ENCODE data around the gene MAEA. TPM values are rescaled to one million over a fixed set of nuclear protein-coding genes. Genes with fewer than 3 reads are reported as not detected.

Gene MAEA
- total and polyA plus RNA-seq, 2 of the 8 experiments (the other 6 are each of a cell fraction or from before 2014, with no cell fraction given) = 75.8 to 133 TPM

GRCh38 chr4:1365271-1366178, 75.8 kb downstream of the MAEA start:
- no peak overlapping the region for H2BK12ac ChIP-seq (ENCODE audit: low read depth, low read length)
- WGBS, 2 experiments (ENCODE audit: extremely low coverage in 1 of 2, insufficient coverage in 1 of 2, insufficient read length in 1 of 2, insufficient replicate concordance in 2 of 2, low coverage in 1 of 2, low lambda C conversion rate in 2 of 2, missing lambda C conversion rate in 1 of 2) = 88% methylated on average over 25 of the region's 25 CpGs; no CpG with 5 or more reads in 1 of the 2 experiments
- no peaks in the 10 kb centered on the region for H3K9me3 ChIP-seq (ENCODE audit: insufficient read depth in 2 of 2, low read depth in 1 of 2, low read length in 1 of 2)
- H3K4ac ChIP-seq (replicated peaks; ENCODE audit: insufficient read length, low read depth, low read length) = no peak overlapping the region
- no peak overlapping the region for H3K56ac ChIP-seq (replicated peaks; ENCODE audit: insufficient read length, low read depth, low read length)
- CTCF ChIA-PET (ENCODE audit: partially characterized antibody) = interaction anchor here (0.6 to 4.1 kb wide), 12 partner anchors 9 to 298 kb away, joined by 3 to 58 read pairs (median 4); no protein-coding TSS in a partner anchor
- no peak overlapping the region for H4K5ac ChIP-seq (ENCODE audit: insufficient read length, low read depth, low read length)
- peaks cover 0 to 2% (median 0%) of the 10 kb centered on the region in 4 experiments; a peak in 1 of 7 replicates for H3K4me1 ChIP-seq (replicated peaks in 1 of 4; ENCODE audit: control insufficient read depth in 3 of 4, insufficient read depth in 4 of 4, low read length in 3 of 4)
- peak overlapping the region; percentile 83; the same call in 1 of the 2 replicates for H4K8ac ChIP-seq (ENCODE audit: extremely low read depth, insufficient read depth, low read length)
- no peaks in the 10 kb centered on the region for H3K36me3 ChIP-seq (ENCODE audit: control insufficient read depth in 2 of 4, insufficient read depth in 4 of 4, low read length in 3 of 4)
- no peak overlapping the region for H2BK120ac ChIP-seq (replicated peaks; ENCODE audit: low read depth, low read length)
- H2BK20ac ChIP-seq (ENCODE audit: low read length) = no peak overlapping the region
- no peaks in the 10 kb centered on the region for H3K27me3 ChIP-seq (replicated peaks in 1 of 4; ENCODE audit: control insufficient read depth in 3 of 4, extremely low read depth in 1 of 4, insufficient read depth in 3 of 4, low read length in 3 of 4)
- H3K23me2 ChIP-seq (ENCODE audit: low read depth, low read length) = no peaks in the 10 kb centered on the region
- H3K4me2 ChIP-seq (ENCODE audit: insufficient read depth in 1 of 2, low read depth in 2 of 2, low read length in 2 of 2) = no peak overlapping the region
- H3K9ac ChIP-seq (replicated peaks in 1 of 4; ENCODE audit: extremely low read depth in 1 of 4, low read depth in 3 of 4, low read length in 3 of 4) = no peak overlapping the region
- H3K79me1 ChIP-seq (ENCODE audit: low read depth, low read length) = no peaks in the 10 kb centered on the region; the same call in 1 of the 2 replicates
- H3K79me2 ChIP-seq (ENCODE audit: control insufficient read depth in 1 of 2, insufficient read depth in 2 of 2, low read length in 2 of 2) = no peaks in the 10 kb centered on the region
- H3K4me3 ChIP-seq (ENCODE audit: extremely low read depth in 1 of 4, insufficient read depth in 2 of 4, low read depth in 3 of 4, low read length in 4 of 4) = no peak overlapping the region
- H2AK5ac ChIP-seq (ENCODE audit: low read depth, low read length) = no peak overlapping the region
- POLR2A ChIA-PET (ENCODE audit: partially characterized antibody) = interaction anchor here (0.7 to 3.2 kb wide), 4 partner anchors 10 to 407 kb away, joined by 3 to 7 read pairs (median 4); no protein-coding TSS in a partner anchor
- H4K20me1 ChIP-seq (replicated peaks in 1 of 2; ENCODE audit: control insufficient read depth in 1 of 2, insufficient read depth in 2 of 2, low read length in 2 of 2) = peaks cover 0 to 12% of the 10 kb centered on the region in 2 experiments
- no peak for DNase-seq (ENCODE audit: low read depth in 1 of 2, low spot score in 2 of 2)
- no peak for FAIRE-seq
- H3K18ac ChIP-seq (ENCODE audit: extremely low read depth, low read length) = no peak overlapping the region
- H2AFZ ChIP-seq (ENCODE audit: low read length) = no peak overlapping the region
- H4K91ac ChIP-seq (replicated peaks; ENCODE audit: insufficient read length, low read length) = no peak overlapping the region
- H3K23ac ChIP-seq (ENCODE audit: insufficient read length) = no peak overlapping the region
- no peak overlapping the region for H2BK5ac ChIP-seq (ENCODE audit: low read depth, low read length)
- no peak overlapping the region for H2BK15ac ChIP-seq (ENCODE audit: low read length)
- no peak overlapping the region for H3K14ac ChIP-seq (ENCODE audit: insufficient read length)
- H3K27ac ChIP-seq (ENCODE audit: low read depth, low read length) = no peak overlapping the region
- no peak for TF ChIP-seq KDM5A (IDR thresholded peaks at IDR 0.05; ENCODE audit: low read length)
- TF ChIP-seq, protein P1, sequence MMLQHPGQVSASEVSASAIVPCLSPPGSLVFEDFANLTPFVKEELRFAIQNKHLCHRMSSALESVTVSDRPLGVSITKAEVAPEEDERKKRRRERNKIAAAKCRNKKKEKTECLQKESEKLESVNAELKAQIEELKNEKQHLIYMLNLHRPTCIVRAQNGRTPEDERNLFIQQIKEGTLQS (IDR thresholded peaks at IDR 0.05; ENCODE audit: insufficient read depth, low read depth, low read length) = no peak
- no peak for TF ChIP-seq TEAD4 (IDR thresholded peaks at IDR 0.05; ENCODE audit: low read depth, low read length)
- no peak for TF ChIP-seq POU5F1 (IDR thresholded peaks at IDR 0.05; ENCODE audit: low read depth, low read length)
- peak; percentile 12 to 32; a peak in 3 of 4 replicates for TF ChIP-seq RAD21 (IDR thresholded peaks at IDR 0.05 in 1 of 2, conservative IDR thresholded peaks at IDR 0.05 in 1 of 2; ENCODE audit: low read depth in 2 of 2, low read length in 2 of 2)
- no peak for TF ChIP-seq HDAC6 (IDR thresholded peaks at IDR 0.05; ENCODE audit: low read depth, low read length)
- TF ChIP-seq, protein P2, sequence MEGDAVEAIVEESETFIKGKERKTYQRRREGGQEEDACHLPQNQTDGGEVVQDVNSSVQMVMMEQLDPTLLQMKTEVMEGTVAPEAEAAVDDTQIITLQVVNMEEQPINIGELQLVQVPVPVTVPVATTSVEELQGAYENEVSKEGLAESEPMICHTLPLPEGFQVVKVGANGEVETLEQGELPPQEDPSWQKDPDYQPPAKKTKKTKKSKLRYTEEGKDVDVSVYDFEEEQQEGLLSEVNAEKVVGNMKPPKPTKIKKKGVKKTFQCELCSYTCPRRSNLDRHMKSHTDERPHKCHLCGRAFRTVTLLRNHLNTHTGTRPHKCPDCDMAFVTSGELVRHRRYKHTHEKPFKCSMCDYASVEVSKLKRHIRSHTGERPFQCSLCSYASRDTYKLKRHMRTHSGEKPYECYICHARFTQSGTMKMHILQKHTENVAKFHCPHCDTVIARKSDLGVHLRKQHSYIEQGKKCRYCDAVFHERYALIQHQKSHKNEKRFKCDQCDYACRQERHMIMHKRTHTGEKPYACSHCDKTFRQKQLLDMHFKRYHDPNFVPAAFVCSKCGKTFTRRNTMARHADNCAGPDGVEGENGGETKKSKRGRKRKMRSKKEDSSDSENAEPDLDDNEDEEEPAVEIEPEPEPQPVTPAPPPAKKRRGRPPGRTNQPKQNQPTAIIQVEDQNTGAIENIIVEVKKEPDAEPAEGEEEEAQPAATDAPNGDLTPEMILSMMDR (IDR thresholded peaks at IDR 0.05; ENCODE audit: control extremely low read depth in 1 of 3, insufficient read depth in 1 of 3, low read depth in 1 of 3, low read length in 3 of 3) = peak in 2 of 3 experiments; percentile 46 to 59; a peak in 3 of 4 replicates

All from H1 (cell line).